ENCODE results near the gene BTBD8.

BTBD8 gene

GRCh38 chr1:92192246-92192645 lies 112.1 kb downstream of the BTBD8 start:
- no peak for DNase-seq (ENCODE audit: low read depth)

GRCh38 chr1:92194511-92194910 lies 114.4 kb downstream of the BTBD8 start:
- no peak for DNase-seq (ENCODE audit: low read depth)

GRCh38 chr1:92201973-92202372 lies 121.8 kb downstream of the BTBD8 start:
- DNase-seq (ENCODE audit: low read depth): no peak

GRCh38 chr1:92203105-92203504 lies 123.0 kb downstream of the BTBD8 start:
- no peak for DNase-seq (ENCODE audit: low read depth)

GRCh38 chr1:92210701-92211100 lies 130.6 kb downstream of the BTBD8 start:
- DNase-seq (ENCODE audit: low read depth): no peak

- peak; percentile 6 for DNase-seq (ENCODE audit: low read depth)
Measured at GRCh38 chr1:92211166-92211565, 131.0 kb downstream of the BTBD8 start.

GRCh38 chr1:92217721-92218120 lies 137.6 kb downstream of the BTBD8 start, which contains the start of gene C1orf146:
Gene C1orf146, plus strand, starts transcription at chr1:92217915. Its CDS starts 13,506 bp downstream, at chr1:92231421.
- DNase-seq (ENCODE audit: low read depth): no peak

GRCh38 chr1:92218559-92218958 lies 138.4 kb downstream of the BTBD8 start:
- no peak for DNase-seq (ENCODE audit: low read depth)

- DNase-seq (ENCODE audit: low read depth): no peak
Measured at GRCh38 chr1:92219028-92219427, 138.9 kb downstream of the BTBD8 start.

GRCh38 chr1:92228401-92228800 lies 148.3 kb downstream of the BTBD8 start:
- no peak for DNase-seq (ENCODE audit: low read depth)

GRCh38 chr1:92230736-92231135 lies 150.6 kb downstream of the BTBD8 start:
- no peak for DNase-seq (ENCODE audit: low read depth)

Data from fibroblast of the conjunctiva (primary cell).